ENCODE data around the gene KRT86. TPM values are rescaled to one million over a fixed set of nuclear protein-coding genes. Genes with fewer than 3 reads are reported as not detected.
A peak's percentile ranks its signal among the peaks of the same experiment; 100 is the strongest.
"Not testable (repeated sequence)": the region's sequence is repeated elsewhere in the genome, so short reads cannot be mapped to it uniquely, and the experiment has no call there.

The KRT86 gene
- total RNA-seq, 1 donor from 2014 or later, result not detected

- no peak for DNase-seq (ENCODE audit: low spot score)
Observed at GRCh38 chr12:52267266-52267665, 7.2 kb upstream of the KRT86 start.

GRCh38 chr12:52267699-52268098 lies 6.7 kb upstream of the KRT86 start:
- DNase-seq (ENCODE audit: low spot score), result no peak

GRCh38 chr12:52268212-52268611 lies 6.2 kb upstream of the KRT86 start:
- no peak for DNase-seq (ENCODE audit: low spot score)

GRCh38 chr12:52270541-52271070 lies 3.8 kb upstream of the KRT86 start:
- no peak for DNase-seq (ENCODE audit: low spot score)

GRCh38 chr12:52271158-52271557 lies 3.3 kb upstream of the KRT86 start:
- no peak for DNase-seq (ENCODE audit: low spot score)

GRCh38 chr12:52275686-52276085 lies 1.2 kb downstream of the KRT86 start:
- DNase-seq (ENCODE audit: low spot score), result no peak

GRCh38 chr12:52277486-52278245 lies 3.2 kb downstream of the KRT86 start:
- no peak for DNase-seq (ENCODE audit: low spot score)

- peak; percentile 77 for DNase-seq (ENCODE audit: low spot score)
Observed at GRCh38 chr12:52278575-52279421, 4.4 kb downstream of the KRT86 start.

GRCh38 chr12:52279422-52280318 lies 5.2 kb downstream of the KRT86 start:
- DNase-seq (ENCODE audit: low spot score), result no peak

GRCh38 chr12:52280319-52280795 lies 5.9 kb downstream of the KRT86 start:
- DNase-seq (ENCODE audit: low spot score), result peak; percentile 76

GRCh38 chr12:52280796-52281560 lies 6.5 kb downstream of the KRT86 start:
- DNase-seq (ENCODE audit: low spot score), result peak; percentile 91

- no peak for DNase-seq (ENCODE audit: low spot score)
Observed at GRCh38 chr12:52284562-52285171, 10.2 kb downstream of the KRT86 start.

- no peak for DNase-seq (ENCODE audit: low spot score)
Observed at GRCh38 chr12:52285172-52285745, 10.8 kb downstream of the KRT86 start.

GRCh38 chr12:52285851-52286530 lies 11.5 kb downstream of the KRT86 start:
- DNase-seq (ENCODE audit: low spot score), result no peak

GRCh38 chr12:52286857-52287785 lies 12.7 kb downstream of the KRT86 start:
- not testable (repeated sequence) for DNase-seq (ENCODE audit: low spot score)

GRCh38 chr12:52287816-52288805 lies 13.7 kb downstream of the KRT86 start:
- not testable (repeated sequence) for DNase-seq (ENCODE audit: low spot score)

Measured in umbilical cord (tissue), 2 donors.